Ovary (tissue), 3 donors: ENCODE measurements around the gene PPARA.

Experiments used
- CTCF ChIP-seq, 3 donors: fragments of 450-650 bp in 2 of 3; fragments of 200-600 bp in 1 of 3; IDR thresholded peaks; one replicate each; pipeline versions ENCODE4 v1.5.1 to v1.8.0; 2016 to 2022; ENCODE audit warnings: antibody characterized with exemption in 3 of 3, mild to moderate bottlenecking in 1 of 3
- EP300 ChIP-seq: sonication (generic); formaldehyde crosslinking; IDR thresholded peaks from one replicate; pipeline ENCODE4 v1.6.1; 2017; ENCODE audit warnings: antibody characterized with exemption
- donor health status: DM: no; HTN: no; CAD: no.

- no peak for TF ChIP-seq CTCF (IDR thresholded peaks at IDR 0.05)
- TF ChIP-seq EP300: no peak
Observed at GRCh38 chr22:46146329-46146728, 4.0 kb upstream of the PPARA start.
